Liver (tissue), 9 donors: ENCODE data around the gene COG7. TPM values are rescaled to one million over a fixed set of nuclear protein-coding genes. Genes with fewer than 3 reads are reported as not detected.
"Not testable (repeated sequence)": the region's sequence is repeated elsewhere in the genome, so short reads cannot be mapped to it uniquely, and the experiment has no call there.

Experiments
- DNase-seq: peaks from one replicate; pipeline ENCODE4 v3.0.0-alpha.2; 2017; ENCODE audit warnings: low spot score
- H3K27ac ChIP-seq, 2 donors: one replicate each; pipeline ENCODE4 v1.7.0; 2013; ENCODE audit warnings: inconsistent platforms in 2 of 2, low read length in 2 of 2, control low read depth in 1 of 2, low read depth in 1 of 2, mild to moderate bottlenecking in 1 of 2
- H3K27me3 ChIP-seq, 4 donors: one replicate each; pipeline versions ENCODE4 v1.6.1 to v1.7.0; 2013; ENCODE audit warnings: low read length in 3 of 4, inconsistent platforms in 1 of 4, mild to moderate bottlenecking in 1 of 4, moderate library complexity in 1 of 4; ENCODE audit not compliant: control insufficient read depth in 4 of 4, insufficient read depth in 4 of 4
- H3K36me3 ChIP-seq, 4 donors: one replicate each; pipeline versions ENCODE4 v1.6.1 to v1.7.0; 2013; ENCODE audit warnings: low read length in 3 of 4, mild to moderate bottlenecking in 3 of 4, low read depth in 1 of 4, moderate library complexity in 1 of 4; ENCODE audit not compliant: control insufficient read depth in 4 of 4, insufficient read depth in 3 of 4
- H3K4me1 ChIP-seq, 4 donors: one replicate each; pipeline versions ENCODE4 v1.6.1 to v1.7.0; 2013; ENCODE audit warnings: low read length in 3 of 4, mild to moderate bottlenecking in 3 of 4, moderate library complexity in 1 of 4; ENCODE audit not compliant: control insufficient read depth in 4 of 4, insufficient read depth in 4 of 4
- H3K4me3 ChIP-seq, 3 donors: one replicate each; pipeline versions ENCODE4 v1.6.1 to v1.7.0; 2013; ENCODE audit warnings: low read length in 3 of 3, control low read depth in 1 of 3, low read depth in 1 of 3, mild to moderate bottlenecking in 1 of 3
- H3K9ac ChIP-seq, 2 donors: one replicate each; pipeline ENCODE4 v1.7.0; 2013; ENCODE audit warnings: low read length in 2 of 2, mild to moderate bottlenecking in 2 of 2, moderate library complexity in 2 of 2, control low read depth in 1 of 2, low read depth in 1 of 2
- H3K9me3 ChIP-seq, 4 donors: one replicate each; pipeline versions ENCODE4 v1.6.1 to v1.7.0; 2013; ENCODE audit warnings: low read length in 3 of 4; ENCODE audit not compliant: control insufficient read depth in 4 of 4
- ATF3 ChIP-seq: IDR thresholded peaks from 2 replicates; pipeline ENCODE4 v1.6.1; 2016; ENCODE audit warnings: antibody characterized with exemption
- CTCF ChIP-seq: fragments of 150-350 bp; IDR thresholded peaks from 2 replicates; pipeline ENCODE4 v1.5.1; 2017; ENCODE audit warnings: improper control_type of control experiment, low read depth, low read length; ENCODE audit not compliant: missing input control
- FOXA1 ChIP-seq: IDR thresholded peaks from 2 replicates; pipeline ENCODE4 v1.6.1; 2016; ENCODE audit warnings: antibody characterized with exemption
- GABPA ChIP-seq, 2 donors: IDR thresholded peaks in 1 of 2; conservative IDR thresholded peaks in 1 of 2; 2 replicates each; pipeline ENCODE4 v1.6.1; 2016; ENCODE audit warnings: antibody characterized with exemption in 2 of 2, mild to moderate bottlenecking in 1 of 2, moderate library complexity in 1 of 2
- JUND ChIP-seq, 2 donors: IDR thresholded peaks; 2 replicates each; pipeline ENCODE4 v1.6.1; 2016; ENCODE audit warnings: antibody characterized with exemption in 2 of 2
- NR2F2 ChIP-seq: IDR thresholded peaks from 2 replicates; pipeline ENCODE4 v1.6.1; 2016; ENCODE audit warnings: antibody characterized with exemption
- RAD21 ChIP-seq, 2 donors: IDR thresholded peaks; 2 replicates each; pipeline ENCODE4 v1.6.1; 2016; ENCODE audit warnings: antibody characterized with exemption in 2 of 2, mild to moderate bottlenecking in 2 of 2
- RXRA ChIP-seq, 2 donors: IDR thresholded peaks; 2 replicates each; pipeline ENCODE4 v1.6.1; 2017 to 2018; ENCODE audit warnings: antibody characterized with exemption in 2 of 2, mild to moderate bottlenecking in 1 of 2
- YY1 ChIP-seq: IDR thresholded peaks from 2 replicates; pipeline ENCODE4 v1.6.1; 2016; ENCODE audit warnings: antibody characterized with exemption, mild to moderate bottlenecking
- WGBS: extraction: QIAGEN DNeasy Blood & Tissue Kit; methylation state at CpG from one replicate; pipeline ENCODE4 v1.1.7; 2013; 5-methylcytosine and 5-hydroxymethylcytosine counted together
- polyA plus RNA-seq, 2 donors: library from polyadenylated mRNA; stranded (reverse) in 1 of 2; unstranded in 1 of 2; fragments of 200-250 nt in 1 of 2; fragments of >200 nt in 1 of 2; fragmentation: Nextera tagmentation in 1 of 2; extraction: Ambion mirVana in 1 of 2; gene quantifications; one replicate each; pipeline versions ENCODE4 v1.2.1 to v1.2.3, GENCODE V29; 2013 to 2015
- total RNA-seq, 2 donors: library from RNA; depleted of rRNA; stranded (reverse); fragments of >200 nt; gene quantifications; one replicate each; pipeline ENCODE4 v1.2.3, GENCODE V29; 2014
- TF ChIP-seq, protein P1 (sequence below): IDR thresholded peaks from 2 replicates; pipeline ENCODE4 v1.6.1; 2016; ENCODE audit warnings: antibody characterized with exemption, mild to moderate bottlenecking
- donor health status: healthy.
- donor health status: healthy.
- donor health status: healthy.
- donor health status: healthy.
- donor health status: healthy.

COG7 gene
- total and polyA plus RNA-seq, 4 donors = 5.1 to 11.4 (median 6.6) TPM

DNA sequence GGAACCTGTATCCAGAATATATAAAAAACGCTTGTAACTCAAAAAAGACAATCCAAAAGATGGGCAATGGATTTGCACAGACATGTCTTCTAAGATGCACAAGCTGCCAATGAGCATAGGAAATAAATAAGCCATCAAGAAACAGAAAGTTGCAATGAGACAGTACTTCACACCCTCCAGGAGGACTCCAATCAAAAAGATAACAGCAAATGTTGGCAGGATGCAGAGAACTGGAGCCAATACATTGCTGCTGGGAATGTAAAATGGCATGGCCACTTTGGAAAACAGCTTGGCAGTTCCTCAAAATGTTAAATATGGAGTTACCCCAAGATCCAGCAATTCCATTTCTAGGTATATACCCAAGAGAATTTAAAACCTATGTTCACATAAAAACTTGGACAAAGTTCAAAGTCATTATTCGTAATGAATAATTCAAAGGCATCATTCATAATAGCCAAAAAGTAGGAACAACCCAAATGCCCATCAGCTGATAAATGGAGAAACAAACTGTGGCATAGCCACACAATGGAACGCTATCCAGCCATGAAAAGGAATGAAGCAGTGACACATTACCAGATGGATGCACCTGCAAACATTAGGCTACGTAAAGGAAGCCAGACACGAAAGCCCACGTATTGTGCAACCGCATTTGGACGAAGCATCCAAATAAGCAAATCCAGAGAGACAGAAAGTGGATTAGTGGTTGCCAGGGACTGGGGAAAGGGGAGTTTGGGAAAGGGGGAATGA lies 31.7 kb upstream of the COG7 start:
- no peaks in the 10 kb centered on the region for H3K9me3 ChIP-seq
- no peak overlapping the region for H3K27ac ChIP-seq
- H3K27me3 ChIP-seq = no peaks in the 10 kb centered on the region
- TF ChIP-seq NR2F2 = no peak
- TF ChIP-seq YY1 = no peak
- TF ChIP-seq JUND (IDR thresholded peaks at IDR 0.05) = no peak
- TF ChIP-seq, protein P1, sequence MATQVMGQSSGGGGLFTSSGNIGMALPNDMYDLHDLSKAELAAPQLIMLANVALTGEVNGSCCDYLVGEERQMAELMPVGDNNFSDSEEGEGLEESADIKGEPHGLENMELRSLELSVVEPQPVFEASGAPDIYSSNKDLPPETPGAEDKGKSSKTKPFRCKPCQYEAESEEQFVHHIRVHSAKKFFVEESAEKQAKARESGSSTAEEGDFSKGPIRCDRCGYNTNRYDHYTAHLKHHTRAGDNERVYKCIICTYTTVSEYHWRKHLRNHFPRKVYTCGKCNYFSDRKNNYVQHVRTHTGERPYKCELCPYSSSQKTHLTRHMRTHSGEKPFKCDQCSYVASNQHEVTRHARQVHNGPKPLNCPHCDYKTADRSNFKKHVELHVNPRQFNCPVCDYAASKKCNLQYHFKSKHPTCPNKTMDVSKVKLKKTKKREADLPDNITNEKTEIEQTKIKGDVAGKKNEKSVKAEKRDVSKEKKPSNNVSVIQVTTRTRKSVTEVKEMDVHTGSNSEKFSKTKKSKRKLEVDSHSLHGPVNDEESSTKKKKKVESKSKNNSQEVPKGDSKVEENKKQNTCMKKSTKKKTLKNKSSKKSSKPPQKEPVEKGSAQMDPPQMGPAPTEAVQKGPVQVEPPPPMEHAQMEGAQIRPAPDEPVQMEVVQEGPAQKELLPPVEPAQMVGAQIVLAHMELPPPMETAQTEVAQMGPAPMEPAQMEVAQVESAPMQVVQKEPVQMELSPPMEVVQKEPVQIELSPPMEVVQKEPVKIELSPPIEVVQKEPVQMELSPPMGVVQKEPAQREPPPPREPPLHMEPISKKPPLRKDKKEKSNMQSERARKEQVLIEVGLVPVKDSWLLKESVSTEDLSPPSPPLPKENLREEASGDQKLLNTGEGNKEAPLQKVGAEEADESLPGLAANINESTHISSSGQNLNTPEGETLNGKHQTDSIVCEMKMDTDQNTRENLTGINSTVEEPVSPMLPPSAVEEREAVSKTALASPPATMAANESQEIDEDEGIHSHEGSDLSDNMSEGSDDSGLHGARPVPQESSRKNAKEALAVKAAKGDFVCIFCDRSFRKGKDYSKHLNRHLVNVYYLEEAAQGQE = no peak
- TF ChIP-seq ATF3 = no peak
- TF ChIP-seq GABPA (IDR thresholded peaks at IDR 0.05 in 1 of 2, conservative IDR thresholded peaks at IDR 0.05 in 1 of 2) = no peak
- TF ChIP-seq RXRA (IDR thresholded peaks at IDR 0.05) = no peak
- no peak for TF ChIP-seq CTCF
- no peak for DNase-seq
- peaks cover 22 to 90% (median 73%) of the 10 kb centered on the region in 4 donors for H3K36me3 ChIP-seq
- no peak overlapping the region for H3K4me3 ChIP-seq
- no peak overlapping the region for H3K9ac ChIP-seq
- no peaks in the 10 kb centered on the region for H3K4me1 ChIP-seq
- WGBS = 79% methylated on average over 8 of the region's 8 CpGs

DNA sequence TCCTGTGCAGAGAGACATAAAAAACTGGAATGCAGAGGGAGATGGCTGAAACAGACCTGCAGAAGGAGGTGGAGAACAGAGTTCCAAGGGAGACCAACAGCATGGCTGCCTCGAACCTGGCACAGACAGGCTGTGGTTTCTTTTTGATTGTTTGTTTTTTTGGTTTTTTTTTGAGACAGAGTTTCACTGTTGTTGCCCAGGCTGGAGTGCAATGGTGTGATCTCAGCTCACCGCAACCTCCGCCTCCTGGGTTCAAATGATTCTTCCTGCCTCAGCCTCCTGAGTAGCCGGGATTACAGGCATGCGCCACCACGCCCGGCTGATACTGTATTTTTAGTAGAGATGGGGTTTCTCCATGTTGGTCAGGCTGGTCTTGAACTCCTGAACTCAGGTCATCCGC lies 30.5 kb upstream of the COG7 start:
- not testable (repeated sequence) for H3K27me3 ChIP-seq, H3K4me3 ChIP-seq, H3K9me3 ChIP-seq, H3K27ac ChIP-seq, H3K9ac ChIP-seq, H3K4me1 ChIP-seq, DNase-seq
- 97% methylated on average over 8 of the region's 8 CpGs for WGBS
- peaks cover 26 to 90% (median 78%) of the 10 kb centered on the region in 4 donors for H3K36me3 ChIP-seq

GRCh38 chr16:23482778-23483177 lies 29.8 kb upstream of the COG7 start:
- H3K9ac ChIP-seq = no peak overlapping the region
- WGBS = 91% methylated on average over 14 of the region's 14 CpGs
- no peak for DNase-seq

More at GRCh38 chr16:23482778-23483177, 29.8 kb upstream of the COG7 start:
- no peaks in the 10 kb centered on the region for H3K4me1 ChIP-seq
- no peaks in the 10 kb centered on the region for H3K27me3 ChIP-seq
- TF ChIP-seq RXRA (IDR thresholded peaks at IDR 0.05) (no peak), RAD21 (IDR thresholded peaks at IDR 0.05) (no peak), FOXA1 (no peak)
- no peak overlapping the region for H3K27ac ChIP-seq
- peaks cover 27 to 87% (median 74%) of the 10 kb centered on the region in 4 donors for H3K36me3 ChIP-seq
- no peak overlapping the region for H3K4me3 ChIP-seq
- H3K9me3 ChIP-seq = no peaks in the 10 kb centered on the region
